ENCODE results near the gene LEAP2. TPM values are rescaled to one million over a fixed set of nuclear protein-coding genes. Genes with fewer than 3 reads are reported as not detected.

The LEAP2 gene, protein sequence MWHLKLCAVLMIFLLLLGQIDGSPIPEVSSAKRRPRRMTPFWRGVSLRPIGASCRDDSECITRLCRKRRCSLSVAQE
- total RNA-seq, result 0.21 and 0.48 TPM in 2 replicates

DNA sequence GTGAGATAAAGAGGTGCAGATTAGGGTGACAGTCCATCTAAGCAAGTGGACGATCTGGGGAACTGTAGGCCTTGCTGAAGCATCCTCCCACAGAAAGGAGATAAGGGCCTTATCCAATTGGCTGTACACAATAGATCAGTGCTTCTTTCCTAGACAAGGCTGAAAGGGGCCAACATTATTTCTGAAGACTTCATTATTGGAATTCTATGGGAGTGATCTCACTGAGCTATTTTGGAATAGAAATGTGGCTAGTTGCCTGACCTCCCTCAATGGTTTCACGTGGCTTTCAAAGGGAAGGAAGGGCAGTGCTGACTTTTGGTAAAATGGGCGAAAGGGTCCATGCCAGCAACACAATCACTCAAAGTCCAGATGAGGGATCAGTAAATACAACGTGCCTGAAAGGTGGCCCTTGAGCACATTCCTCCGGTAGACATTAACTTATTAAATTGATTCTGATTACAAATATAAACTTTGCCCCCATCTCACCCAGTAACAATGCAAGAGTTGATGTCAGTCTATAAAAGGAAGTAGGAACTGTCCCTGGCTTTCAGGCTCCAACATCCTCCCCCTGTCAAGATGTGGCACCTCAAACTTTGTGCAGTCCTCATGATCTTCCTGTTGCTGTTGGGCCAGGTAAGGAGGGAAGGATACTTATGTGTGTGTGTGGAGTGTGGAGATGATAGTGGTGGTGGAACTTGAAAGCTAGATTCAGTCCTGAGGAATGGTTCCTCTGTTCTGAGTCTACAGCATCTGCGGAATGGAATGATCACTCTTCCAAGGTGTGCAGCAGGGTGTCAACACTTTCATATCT, at the start of gene LEAP2:
Gene LEAP2 (plus strand): TSS at position 550 of the 811 bp plus-strand sequence. CDS start 27 bp downstream, at position 577.

DNA sequence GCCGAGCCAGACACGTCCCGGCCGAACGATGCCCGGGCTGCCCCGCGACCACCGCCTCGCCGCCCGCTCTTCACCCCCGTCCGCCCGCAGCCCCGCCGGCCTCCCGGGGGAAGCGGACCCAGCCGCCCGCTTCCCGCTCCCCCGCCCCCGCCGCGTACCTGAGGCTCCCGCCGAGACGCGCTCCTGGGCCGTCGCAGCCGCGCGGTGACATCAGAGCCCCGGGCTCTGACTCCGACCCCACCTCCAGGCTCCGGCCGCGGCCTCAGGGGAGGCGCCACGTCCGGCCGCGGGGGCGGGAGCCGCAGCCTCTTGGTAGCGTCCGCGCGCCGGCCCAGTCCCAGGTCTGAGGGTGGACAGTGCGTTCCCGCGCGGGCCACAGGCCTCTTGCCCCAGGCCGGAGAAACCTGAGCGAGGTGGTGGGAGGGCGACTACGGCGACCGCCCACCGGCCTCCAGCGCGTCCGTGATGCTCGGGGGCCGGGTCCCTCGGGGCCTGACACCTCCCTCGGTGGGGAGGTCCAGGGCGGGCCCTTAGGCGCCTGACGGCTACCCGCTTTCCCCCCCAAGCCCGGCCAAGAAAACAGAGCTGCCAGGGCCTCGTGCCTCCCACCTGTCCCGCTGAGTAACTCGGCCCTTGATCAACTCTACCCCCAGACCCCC, 42.9 kb upstream of the LEAP2 start, which contains the start of gene SHROOM1:
Gene SHROOM1 (minus strand): TSS at position 212 of the 659 bp plus-strand sequence. CDS start 4,507 bp downstream, outside the sequence.

DNA sequence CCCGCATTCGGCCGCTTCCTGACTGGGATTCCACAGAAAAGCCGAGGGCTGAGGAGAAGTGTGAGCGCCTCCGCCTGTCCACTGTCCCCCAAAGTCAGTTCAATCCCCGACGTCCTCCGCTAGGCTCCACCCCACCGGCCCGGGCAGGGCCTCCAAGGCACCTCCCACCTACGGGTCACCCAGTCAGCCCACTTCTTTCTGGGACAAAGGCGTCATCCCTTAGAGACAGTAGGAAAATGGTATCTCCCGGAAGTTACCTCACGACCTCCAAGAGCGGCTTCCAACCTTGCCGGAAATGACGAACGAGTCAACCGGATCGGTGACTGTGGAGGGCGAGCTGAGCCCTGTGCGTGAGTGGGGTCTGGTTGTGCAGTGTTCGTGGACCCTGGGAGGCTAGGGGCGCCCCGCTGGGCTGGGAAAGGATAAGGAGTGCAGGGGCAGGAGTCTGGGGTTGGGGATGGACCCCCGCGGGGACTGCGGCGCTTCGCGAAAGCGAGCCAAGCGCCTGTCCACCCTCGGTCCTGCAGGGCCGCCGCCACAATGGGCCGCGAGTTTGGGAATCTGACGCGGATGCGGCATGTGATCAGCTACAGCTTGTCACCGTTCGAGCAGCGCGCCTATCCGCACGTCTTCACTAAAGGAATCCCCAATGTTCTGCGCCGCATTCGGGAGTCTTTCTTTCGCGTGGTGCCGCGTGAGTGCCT, 7.0 kb upstream of the LEAP2 start, which contains the start of the genes GDF9 and UQCRQ:
Gene GDF9 (minus strand): TSS at position 128 of the 704 bp plus-strand sequence. CDS start 1,936 bp downstream, outside the sequence.
Gene UQCRQ (plus strand): TSS at position 301 of the 704 bp plus-strand sequence. CDS start 240 bp downstream, at position 541.

Other genes with a start within 250 kb of the LEAP2 start
- not detected in 2 replicates for gene IL13, start 215.5 kb upstream of the LEAP2 start, total RNA-seq
- not detected in 2 replicates for gene IL4, start 199.7 kb upstream of the LEAP2 start, total RNA-seq
- 5.1 and 6.0 TPM in 2 replicates for gene KIF3A, start 136.1 kb upstream of the LEAP2 start, total RNA-seq
- under 0.01 and 0.48 TPM in 2 replicates for gene CCNI2, start 126.2 kb upstream of the LEAP2 start, total RNA-seq
- 21.3 and 40.7 TPM in 2 replicates for gene SEPTIN8, start 96.4 kb upstream of the LEAP2 start, total RNA-seq
- gene SOWAHA, start 60.4 kb upstream of the LEAP2 start, total RNA-seq, result 0.24 TPM in 1 of 2 replicates, not detected in the other
- 1.2 and 4.9 TPM in 2 replicates for gene SHROOM1, start 43.0 kb upstream of the LEAP2 start, total RNA-seq
- under 0.01 TPM in 1 of 2 replicates, not detected in the other for gene GDF9, start 7.2 kb upstream of the LEAP2 start, total RNA-seq
- 112 and 114 TPM in 2 replicates for gene UQCRQ, start 7.0 kb upstream of the LEAP2 start, total RNA-seq
- 34.1 and 40.5 TPM in 2 replicates for gene AFF4, start 90.0 kb downstream of the LEAP2 start, total RNA-seq
- gene ZCCHC10, start 152.9 kb downstream of the LEAP2 start, total RNA-seq, result 14.0 and 16.0 TPM in 2 replicates
- gene HSPA4, start 178.3 kb downstream of the LEAP2 start, total RNA-seq, result 145 and 154 TPM in 2 replicates